NCI-H510A treated with DMSO at 0.1 percent for 48 hours (cell line): ENCODE data around the gene BTG2.

Experiments used
- DNase-seq: peaks from one replicate; lab custom pipeline; 2025; lab: John Stamatoyannopoulos, UW

Gene BTG2

DNA sequence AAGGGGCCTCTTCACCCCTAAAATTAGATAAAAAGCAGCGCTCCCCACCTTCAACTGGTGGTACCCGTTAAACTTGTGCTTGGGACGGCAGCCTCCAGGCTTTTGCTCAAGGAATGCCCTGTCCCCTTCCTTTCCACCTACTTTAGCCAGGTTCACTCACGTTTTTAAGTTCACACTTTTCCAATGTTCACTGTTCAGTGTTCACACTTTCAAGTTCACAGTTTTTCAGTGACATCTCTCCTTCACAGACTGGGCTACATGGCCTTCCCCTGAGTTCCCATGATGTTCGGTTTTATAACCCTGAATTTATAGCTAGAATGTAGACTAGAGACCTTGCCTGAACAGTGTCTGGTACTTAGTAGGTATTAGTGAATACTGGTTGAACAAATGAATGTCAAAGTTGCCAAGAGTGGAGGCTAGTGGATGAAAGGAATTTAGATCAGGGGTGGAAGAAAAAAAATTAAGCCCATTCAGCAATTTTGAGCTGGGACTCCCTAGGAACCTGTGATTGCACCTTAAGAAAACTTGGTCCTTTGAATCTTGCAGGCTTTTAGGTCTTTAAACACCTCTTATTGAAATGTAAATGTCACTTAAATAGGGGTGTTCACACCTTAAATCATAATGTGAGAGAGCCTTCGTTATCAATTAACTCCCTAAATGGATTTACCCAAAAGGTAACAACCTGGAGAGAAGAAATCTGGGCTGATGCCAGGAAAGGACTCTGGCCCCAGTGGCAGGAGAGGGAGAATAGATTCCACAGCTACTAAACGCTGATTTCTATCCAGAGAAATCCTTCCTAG is 12.3 kb downstream of the BTG2 start:
- DNase-seq: no peak

DNA sequence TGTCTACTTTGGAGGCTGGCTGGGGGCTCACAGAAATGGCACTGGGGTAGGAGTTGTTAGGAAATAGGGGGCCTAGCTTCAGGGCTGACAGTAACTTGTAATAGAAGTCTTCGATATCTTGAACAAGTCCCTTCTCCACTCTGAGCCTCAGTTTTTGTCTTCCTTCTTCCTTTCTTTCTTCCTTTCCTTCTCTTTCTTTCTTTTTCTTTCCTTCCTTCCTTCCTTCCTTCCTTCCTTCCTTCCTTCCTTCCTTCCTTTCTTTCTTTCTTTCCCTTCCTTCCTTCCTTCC is 12.9 kb downstream of the BTG2 start:
- no peak for DNase-seq

DNA sequence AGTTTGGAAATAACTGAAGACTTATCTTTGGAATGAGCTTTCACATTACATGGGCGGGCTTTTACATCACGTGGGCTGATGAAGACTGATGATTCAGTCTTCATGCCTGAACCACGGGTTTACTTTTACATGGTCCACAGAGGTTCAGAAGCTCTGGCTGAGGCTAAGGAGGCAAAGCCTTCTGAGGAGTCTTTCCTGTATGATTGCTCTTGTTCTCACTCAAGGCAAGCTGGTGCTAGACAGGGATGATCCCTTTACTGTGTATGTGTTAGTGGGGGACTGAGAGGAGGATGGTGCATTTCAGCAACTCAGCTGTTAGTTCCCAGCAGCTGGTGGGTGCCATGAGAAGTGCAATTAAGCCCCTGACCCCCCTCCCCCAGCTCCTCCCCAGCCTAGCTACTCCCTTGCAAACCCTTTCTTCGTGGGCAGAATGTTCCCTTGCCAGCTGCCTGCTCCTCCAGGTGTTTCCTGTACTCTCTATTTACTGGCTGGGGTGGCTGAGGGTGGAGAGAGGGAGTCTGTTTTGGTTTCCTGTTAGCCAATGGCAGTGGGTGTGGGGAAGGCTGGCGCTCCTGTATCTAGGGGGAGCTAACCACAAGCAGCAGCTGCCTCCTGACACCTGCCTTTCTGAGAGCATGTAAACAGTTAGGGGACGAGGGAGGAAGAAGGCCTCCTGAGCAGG is 15.4 kb downstream of the BTG2 start:
- DNase-seq: peak; percentile 95

DNA sequence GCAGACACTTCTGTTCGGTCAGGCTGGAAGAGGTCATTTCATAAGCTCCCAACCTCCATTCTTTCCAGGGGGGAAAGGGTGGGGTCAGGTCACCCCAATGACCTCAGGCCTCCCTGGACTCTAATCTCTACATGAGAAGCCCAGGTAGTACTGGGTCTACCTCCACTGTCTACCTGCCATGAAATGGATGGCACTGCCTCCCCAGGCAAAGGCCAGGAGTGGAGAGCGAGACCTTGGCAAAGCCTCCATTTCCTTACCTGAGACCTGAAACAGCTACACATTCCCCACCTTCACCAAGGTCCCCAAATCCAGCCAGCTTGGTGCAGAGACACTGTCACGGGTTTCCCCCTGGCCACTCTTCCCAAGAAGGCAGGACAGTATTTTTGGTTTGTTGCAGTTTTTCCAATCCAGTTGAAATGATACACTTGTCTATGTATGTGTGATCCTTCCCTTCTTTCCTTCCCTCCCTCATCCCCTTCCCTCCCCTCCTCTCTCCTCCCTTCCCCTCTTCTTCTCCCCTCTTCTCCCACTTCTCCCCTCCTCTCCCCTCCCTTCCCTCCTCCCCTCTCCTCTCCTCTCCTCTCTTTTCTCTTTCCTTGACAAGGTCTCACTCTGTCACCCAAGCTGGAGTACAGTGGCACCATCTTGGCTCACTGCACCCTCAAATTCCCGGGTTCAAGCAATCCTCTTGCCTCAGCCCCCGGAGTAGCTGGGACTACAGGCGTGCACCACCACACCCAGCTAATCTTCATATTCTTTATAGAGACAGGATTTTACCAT is 16.1 kb downstream of the BTG2 start:
- no peak for DNase-seq

DNA sequence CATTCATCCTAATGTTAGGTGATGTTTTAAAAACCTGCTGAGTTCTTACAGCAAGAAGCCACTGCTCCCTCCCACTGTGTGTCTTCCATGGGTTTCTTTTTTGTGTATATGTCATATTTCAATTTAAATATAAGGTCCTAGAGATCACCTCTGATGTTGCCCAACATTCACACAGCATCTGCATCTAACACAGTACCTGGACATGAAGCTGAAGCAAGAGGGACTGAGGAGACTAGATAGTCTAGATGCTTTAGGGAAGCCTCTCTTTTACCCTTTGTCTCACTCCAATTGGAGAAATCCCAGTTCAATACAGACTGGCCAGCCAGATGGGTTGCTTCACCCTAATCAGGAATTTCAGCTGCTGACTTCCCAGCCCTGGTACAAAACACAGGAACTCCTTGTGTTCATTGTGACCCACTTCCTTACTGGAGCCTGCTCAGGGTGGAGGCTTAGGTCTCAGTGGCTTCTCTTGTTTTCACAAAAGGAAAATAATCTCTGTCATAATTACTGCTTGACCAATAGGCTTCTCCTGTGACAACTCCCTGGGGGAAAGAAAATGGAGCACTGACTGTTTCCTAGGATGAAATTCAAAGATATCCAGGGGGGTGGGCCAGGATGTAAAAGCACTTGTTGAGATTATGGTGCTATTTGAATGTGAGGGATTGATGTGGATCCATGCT is 17.3 kb downstream of the BTG2 start:
- DNase-seq: no peak

DNA sequence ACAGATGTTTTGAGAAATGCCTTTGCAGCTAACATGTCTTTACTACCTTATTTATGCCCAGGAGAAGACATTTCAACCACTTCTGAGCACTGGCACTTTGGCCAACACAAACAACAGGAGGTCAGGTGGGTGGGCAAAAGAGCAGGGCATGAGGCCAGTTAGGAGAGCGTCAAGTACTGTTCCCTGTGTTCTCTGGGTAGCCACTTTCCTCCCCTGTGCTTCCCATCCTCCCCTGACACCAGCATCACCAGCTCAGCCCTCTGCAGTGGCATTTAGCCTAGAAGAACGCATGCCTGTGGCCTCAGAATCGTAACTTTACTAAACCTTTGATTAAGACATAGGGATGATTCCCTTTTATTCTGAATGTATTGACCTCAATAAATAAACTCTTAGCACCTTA is 18.3 kb downstream of the BTG2 start:
- no peak for DNase-seq

DNA sequence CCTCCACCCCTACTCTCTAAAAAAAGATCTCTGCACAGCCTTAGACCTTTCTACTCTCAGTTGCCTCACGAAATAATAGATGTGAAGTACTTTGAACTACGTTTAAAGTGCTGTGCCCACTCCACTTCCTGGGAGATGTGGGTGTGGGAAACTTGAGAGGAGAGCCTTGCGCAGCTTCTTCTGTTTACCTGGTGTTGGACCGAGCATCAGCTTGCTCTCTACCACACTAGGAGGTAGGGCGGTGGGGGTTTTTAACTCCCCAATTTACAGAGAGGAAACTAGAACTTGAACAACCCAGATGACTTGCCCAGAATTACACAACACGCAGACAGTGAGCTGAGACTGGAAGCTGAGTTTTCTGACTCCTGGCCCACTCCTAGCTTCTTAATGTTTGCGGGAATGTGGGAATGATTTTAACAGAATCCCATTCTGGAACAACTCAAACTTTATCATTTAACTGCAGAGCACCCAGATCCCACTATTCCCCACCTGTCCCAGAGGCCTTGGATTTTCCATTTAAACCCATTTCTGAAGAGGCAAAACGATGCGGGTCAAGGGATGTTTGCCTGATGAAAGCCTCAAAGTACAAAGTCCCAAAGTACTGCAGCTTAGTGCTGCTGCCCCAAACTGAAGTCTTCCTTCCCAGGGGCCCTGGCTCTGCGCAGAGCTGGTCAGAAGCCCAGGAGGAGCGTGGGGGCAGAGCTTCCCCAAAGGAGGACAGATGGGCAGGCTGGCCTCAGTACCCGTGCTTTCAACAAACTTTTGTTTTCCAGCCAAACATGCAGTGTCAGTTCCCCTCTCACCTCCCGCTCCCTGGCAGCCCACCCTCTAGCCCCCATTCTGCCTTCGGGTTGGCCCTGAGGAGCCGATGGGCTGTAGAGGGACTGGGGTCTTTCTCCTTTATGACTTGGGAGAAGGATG is 19.0 kb downstream of the BTG2 start:
- peak; percentile 52 for DNase-seq

DNA sequence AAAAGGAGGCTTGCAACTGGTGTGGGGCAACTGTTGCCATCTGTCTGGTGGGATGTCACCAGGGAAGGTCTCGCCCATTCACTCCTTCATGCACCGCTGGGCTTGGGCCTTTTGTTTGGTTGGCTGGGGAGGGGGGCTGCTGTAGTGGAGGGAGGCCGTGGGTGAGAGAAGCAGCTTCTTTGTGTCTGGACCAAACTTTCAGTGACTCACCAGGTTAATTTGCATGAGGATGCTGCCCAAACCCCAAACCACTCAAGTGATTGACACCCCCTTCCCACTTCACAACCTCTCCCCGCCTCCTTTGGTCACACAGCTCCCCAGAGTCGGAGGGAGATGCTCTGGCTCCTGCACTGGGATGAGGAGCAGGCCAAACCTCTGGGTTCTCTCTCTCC is 19.7 kb downstream of the BTG2 start:
- DNase-seq: peak; percentile 66

DNA sequence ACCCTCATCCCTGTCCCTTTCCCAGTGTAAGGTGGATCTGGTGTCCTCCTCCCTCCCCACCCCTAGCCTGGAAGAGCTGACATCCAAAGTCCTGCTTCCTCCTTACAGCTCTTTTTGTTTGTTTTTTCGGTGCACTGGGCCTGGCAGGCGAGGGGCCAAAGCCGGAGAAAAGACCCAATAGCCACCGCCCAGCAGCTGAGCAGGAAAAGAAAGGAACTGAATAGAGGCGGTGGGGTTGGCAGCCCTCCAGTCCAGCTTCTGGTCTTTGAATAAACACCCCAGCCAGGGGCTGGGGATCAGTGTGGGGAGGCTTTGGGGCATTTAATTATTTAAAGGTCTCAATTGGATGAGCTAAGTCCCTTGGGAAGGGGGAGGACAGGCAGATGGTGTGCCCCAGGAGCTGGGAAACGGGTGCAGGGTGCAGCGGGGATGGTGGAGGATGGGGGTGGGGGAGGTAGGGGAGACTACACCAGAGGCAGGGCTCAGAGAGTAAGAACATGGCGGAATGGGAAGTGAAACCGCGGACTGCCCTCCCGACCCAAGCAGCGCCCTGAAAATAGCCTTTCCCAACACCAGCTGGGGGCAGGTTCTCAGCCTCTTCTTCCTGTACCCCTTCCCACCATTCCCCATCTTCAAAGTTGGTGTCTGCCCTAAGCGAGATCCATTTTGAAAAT is 20.2 kb downstream of the BTG2 start:
- DNase-seq: peak; percentile 91

DNA sequence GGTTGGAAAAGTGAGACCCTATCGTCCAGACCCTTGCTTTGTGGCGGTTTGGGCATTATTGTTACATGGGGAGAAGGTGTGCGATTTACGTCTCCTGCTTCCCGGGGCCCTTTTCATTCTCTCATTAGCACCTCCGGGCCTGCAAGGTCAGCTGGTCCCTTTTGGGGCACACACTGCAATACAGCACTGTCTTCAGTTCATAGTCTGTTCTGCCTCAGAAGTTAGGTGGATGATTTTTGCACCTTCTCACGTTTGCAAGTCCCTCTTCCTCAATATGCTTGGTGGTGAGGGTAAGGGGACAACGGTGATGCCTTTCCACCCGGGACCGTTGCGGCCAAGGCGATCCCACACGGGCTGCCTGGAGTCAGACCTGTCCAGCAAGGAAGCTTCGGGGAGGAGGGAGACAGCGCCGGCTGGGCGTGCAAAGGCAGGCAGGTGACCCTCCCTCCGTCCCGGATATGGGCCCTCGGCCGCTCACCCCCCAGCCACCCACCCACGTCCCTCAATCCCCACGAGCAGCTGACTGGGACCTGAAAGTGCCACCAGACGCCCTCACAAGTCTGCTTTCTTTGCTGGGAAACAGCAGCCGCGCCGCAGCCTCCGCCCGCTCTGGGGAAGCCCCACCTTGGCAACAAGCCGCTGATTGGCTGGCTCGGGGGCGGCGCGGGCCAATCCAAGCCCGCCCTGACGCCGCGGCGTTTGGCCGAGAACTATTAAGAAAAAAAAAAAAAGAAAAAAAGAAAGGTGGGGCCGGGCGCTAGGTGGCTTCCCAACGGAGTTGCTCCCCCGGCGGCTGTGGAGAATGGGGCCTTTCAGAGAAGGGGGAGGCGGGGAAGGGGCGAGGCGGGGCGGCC is 21.7 kb downstream of the BTG2 start:
- DNase-seq: peak; percentile 90

DNA sequence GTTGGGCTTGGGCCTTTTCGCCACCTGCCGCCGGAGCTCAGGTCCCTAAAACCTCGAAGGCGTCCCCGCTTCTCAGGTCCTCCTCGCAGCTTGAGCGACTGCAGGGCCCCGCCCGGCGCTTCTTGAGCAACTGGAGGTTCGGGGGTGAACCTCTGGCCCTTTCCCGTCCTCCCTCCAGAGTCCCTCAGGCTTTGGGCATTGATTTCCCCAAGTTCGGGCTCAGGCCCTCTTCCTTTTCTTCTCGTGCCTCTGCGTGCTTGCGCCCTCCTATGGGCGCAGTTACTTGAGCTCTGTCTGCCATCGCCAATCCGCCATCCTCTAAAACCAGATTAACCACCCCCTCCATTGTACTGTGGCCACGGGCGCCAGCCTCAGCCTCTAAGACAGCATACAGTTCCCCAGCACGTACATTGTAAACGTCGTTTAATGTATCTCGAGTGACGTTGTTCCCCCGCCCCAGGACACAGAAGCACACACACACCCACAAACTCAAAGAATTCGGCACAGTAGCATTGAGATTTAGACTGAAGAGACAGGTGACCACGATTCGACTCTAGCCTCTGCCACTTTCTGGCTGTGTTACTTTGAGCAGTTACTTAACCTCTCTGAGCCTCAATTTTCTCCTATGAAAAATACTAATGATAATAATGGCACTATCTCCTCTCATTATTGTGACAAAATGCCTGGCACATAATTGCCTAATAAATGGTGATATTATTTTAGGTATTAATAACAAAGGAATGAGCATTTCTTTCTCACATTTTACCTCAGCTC is 22.6 kb downstream of the BTG2 start:
- DNase-seq: peak; percentile 74

DNA sequence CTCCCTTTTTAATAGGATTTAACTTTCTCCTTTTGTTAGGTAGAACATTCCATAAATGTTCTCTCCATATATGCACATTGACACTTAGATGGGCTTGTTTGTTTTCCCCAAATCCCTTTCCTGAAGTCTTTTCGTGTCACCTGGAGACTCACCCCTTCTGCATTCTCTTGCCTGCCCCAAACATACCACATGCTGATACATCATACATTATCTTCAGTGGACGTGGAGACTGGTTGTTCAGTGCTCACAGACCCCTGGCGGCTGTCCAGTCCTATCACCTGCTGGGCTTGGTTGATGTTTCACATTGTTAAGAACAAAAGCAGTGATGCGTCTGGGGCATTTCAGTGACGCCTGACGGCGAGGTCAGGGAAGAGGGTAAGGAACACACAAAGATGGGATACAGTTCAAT is 23.4 kb downstream of the BTG2 start:
- DNase-seq: peak; percentile 68

DNA sequence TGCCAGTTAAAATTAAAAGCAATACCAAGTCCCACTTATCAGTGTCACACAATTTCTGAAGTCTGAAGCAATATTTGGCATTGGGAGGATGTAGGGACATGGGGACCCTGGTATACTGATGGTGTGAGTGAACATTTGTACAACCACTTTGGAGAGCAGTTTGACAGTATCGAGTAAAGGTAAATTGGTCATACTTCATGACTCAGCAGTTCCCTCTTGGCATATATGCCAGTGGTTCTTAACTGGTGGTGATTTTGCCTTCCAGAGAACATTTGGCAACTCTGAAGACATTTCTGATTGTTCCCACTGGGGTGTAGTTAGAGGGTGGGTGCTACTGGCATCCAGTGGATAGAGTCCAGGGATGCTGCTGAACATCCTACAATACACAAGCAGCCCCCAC is 25.9 kb downstream of the BTG2 start:
- no peak for DNase-seq

DNA sequence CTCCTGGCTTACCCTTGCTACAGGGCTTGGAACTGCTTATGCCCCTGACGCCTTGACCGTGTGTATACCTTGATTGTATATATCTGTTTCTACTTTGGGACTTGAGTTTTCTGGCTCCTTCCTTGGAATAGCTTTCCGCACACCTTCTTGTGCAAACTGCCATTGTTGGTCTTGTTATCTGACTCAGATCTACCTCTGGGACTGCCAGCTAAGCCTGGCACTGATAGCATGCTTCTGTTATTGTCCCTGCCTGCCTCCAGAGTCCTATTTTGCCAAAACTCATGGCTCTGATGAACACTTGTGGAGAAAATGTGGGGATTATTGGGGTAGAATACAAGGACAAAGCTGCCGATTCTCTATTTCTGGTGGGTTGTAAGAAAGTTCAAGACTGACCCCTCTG is 30.2 kb downstream of the BTG2 start:
- no peak for DNase-seq

DNA sequence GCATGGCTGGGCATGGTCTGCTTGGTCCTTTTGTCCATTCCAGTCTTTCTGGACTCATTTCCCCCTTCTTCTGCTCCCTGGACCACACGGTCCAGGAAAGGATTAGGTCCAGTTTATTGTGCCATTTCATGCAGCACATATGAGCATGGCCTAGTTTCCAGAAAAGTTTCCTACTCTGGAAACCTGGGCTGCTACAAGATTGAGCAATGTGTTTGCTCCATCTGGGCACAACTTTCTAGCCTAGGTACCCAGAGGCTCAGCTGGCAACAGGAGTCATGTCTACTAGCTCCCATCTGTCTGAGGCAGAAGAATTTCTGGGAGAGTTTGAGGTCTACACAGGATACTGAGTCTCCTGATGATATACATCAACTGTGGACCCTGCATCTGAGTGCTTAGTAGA is 30.8 kb downstream of the BTG2 start:
- DNase-seq: no peak

DNA sequence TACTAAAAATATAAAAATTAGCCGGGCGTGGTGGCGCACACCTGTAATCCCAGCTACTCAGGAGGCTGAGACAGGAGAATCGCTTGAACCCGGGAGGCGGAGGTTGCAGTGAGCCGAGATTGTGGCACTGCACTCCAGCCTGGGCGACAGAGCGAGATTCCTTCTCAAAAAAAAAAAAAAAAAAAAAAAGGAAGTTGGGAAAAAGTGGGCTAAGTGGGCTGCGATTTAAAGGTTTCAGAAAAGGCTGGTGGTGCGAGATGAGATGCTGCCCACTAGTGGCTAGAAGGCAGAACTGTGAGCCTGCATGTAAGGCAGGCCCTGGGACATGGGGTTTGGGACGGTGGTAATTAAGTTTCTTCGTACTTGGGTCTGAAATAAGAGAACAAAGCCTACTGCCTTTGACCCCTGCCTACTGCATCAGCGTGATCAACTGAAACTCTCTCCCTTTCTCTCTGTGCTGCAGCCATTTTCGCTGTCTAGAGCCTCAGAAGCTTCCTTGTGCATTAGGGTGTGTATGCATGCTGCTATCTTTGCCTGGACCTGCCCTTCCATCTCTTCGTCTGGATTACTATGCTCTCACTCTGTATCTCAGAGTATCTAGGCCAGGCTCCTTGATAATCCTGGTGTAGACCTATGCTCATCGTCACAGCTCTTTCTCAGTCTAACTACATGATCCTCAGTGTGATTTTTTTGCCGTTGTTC is 33.2 kb downstream of the BTG2 start:
- DNase-seq: peak; percentile 47

DNA sequence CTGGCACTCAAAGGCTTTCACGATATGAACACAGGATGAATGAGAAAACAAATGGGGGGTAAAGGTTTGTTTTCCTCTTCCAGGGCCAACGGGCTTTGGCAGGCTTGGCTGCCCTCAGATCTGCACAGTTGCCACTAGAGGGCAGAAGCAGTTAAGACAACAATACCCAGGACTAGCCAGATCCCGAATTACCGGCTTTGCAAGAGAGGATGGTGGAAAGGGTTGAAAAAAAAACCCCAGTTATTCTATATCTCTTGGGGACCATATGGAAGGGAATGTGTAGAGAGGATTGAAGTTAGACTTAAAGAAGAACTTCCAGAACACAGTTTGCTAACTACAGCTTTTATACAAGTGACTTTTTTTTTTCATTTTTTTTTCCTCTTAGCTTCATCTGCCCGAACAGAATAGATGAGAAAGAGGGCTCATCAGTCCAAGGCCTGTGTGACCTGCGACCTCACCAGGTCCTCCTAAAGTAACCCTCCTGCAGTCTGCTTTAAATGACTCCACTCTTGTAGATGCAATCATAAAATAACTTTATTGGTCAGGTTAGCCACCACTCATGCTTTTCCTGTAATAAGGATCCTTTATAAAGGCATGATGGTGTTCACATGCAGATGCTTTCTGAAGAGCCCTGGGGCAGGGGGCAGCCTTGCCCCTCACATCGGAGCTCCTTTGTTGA is 34.9 kb downstream of the BTG2 start:
- DNase-seq: peak; percentile 79
